Ovary (tissue), 3 donors: ENCODE data around the gene CACNA1H.

Experiments used
- EP300 ChIP-seq: sonication (generic); formaldehyde crosslinking; IDR thresholded peaks from one replicate; pipeline ENCODE4 v1.6.1; 2017; ENCODE audit warnings: antibody characterized with exemption
- POLR2A ChIP-seq: fragments of 450-650 bp; IDR thresholded peaks from one replicate; pipeline ENCODE4 v1.6.1; 2017; ENCODE audit warnings: antibody characterized with exemption, mild to moderate bottlenecking, moderate library complexity
- TF ChIP-seq, protein P1 (sequence below), 3 donors: fragments of 450-650 bp in 2 of 3; fragments of 200-600 bp in 1 of 3; IDR thresholded peaks; one replicate each; pipeline versions ENCODE4 v1.5.1 to v1.8.0; 2016 to 2022; ENCODE audit warnings: antibody characterized with exemption in 3 of 3, mild to moderate bottlenecking in 1 of 3
- donor health status: DM: no; HTN: no; CAD: no.

DNA sequence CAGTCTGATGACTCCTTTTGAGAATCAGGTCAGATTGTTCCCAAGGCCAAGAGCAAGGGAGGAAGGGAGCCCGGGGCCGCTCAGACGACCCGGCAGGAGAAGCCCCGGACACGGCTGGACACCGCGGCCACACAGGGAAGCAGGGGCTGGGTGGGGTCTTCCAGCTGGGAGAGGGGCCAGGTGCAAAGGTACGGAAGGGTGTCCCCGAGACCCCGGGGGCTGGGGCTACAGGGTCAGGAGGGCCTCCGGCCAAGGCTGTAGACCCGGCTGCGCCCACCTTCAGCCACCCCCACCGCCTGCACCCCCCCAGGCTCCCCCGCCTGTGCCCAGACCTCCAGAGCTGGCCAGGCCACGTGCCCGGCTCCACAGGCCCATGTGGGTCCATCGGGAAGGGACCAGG lies 35.0 kb upstream of the CACNA1H start:
- TF ChIP-seq, protein P1, sequence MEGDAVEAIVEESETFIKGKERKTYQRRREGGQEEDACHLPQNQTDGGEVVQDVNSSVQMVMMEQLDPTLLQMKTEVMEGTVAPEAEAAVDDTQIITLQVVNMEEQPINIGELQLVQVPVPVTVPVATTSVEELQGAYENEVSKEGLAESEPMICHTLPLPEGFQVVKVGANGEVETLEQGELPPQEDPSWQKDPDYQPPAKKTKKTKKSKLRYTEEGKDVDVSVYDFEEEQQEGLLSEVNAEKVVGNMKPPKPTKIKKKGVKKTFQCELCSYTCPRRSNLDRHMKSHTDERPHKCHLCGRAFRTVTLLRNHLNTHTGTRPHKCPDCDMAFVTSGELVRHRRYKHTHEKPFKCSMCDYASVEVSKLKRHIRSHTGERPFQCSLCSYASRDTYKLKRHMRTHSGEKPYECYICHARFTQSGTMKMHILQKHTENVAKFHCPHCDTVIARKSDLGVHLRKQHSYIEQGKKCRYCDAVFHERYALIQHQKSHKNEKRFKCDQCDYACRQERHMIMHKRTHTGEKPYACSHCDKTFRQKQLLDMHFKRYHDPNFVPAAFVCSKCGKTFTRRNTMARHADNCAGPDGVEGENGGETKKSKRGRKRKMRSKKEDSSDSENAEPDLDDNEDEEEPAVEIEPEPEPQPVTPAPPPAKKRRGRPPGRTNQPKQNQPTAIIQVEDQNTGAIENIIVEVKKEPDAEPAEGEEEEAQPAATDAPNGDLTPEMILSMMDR (IDR thresholded peaks at IDR 0.05) = no peak
- TF ChIP-seq POLR2A (no peak), EP300 (no peak)
